Effector memory CD8-positive, alpha-beta T cell (primary cell): ENCODE measurements around the gene TBX15.

Experiments used
- ATAC-seq: fragments of 150-1000 bp; cut with Tn5 transposase; replicated peaks from 2 replicates; pipeline ENCODE4 v1.10.0; 2021; ENCODE audit warnings: mild to moderate bottlenecking, moderate library complexity
- DNase-seq, 3 experiments: peaks; one replicate each; pipeline ENCODE4 v3.0.0; 2021
- H3K27ac Mint-ChIP-seq, 2 donors: one replicate each; pipeline ENCODE4 v1.8.0; 2022; ENCODE audit warnings: mild to moderate bottlenecking in 2 of 2, mixed read lengths in 2 of 2, moderate library complexity in 2 of 2
- H3K27me3 Mint-ChIP-seq, 2 donors: one replicate each; pipeline ENCODE4 v1.8.0; 2022; ENCODE audit warnings: mixed read lengths in 2 of 2
- H3K36me3 Mint-ChIP-seq: one replicate; pipeline ENCODE4 v1.8.0; 2022; ENCODE audit warnings: mild to moderate bottlenecking, moderate library complexity, mixed read lengths; ENCODE audit not compliant: insufficient read depth
- H3K4me1 Mint-ChIP-seq, 2 donors: one replicate each; pipeline ENCODE4 v1.8.0; 2022; ENCODE audit warnings: low read depth in 2 of 2, mixed read lengths in 2 of 2
- H3K4me3 Mint-ChIP-seq, 2 donors: one replicate each; pipeline ENCODE4 v1.8.0; 2022; ENCODE audit warnings: mild to moderate bottlenecking in 2 of 2, mixed read lengths in 2 of 2, moderate library complexity in 2 of 2
- H3K9me3 Mint-ChIP-seq, 2 donors: one replicate each; pipeline ENCODE4 v1.8.0; 2022; ENCODE audit warnings: mixed read lengths in 2 of 2

Gene TBX15

GRCh38 chr1:118881751-118882150 lies 106.4 kb downstream of the TBX15 start:
- DNase-seq (no peak), ATAC-seq (no peak)
- peaks cover 0 to 5% of the 10 kb centered on the region in 2 donors for H3K27me3 Mint-ChIP-seq
- no peaks in the 10 kb centered on the region for H3K36me3 Mint-ChIP-seq
- no peak overlapping the region for H3K27ac Mint-ChIP-seq
- H3K9me3 Mint-ChIP-seq: peaks cover 2 to 20% of the 10 kb centered on the region in 2 donors
- no peaks in the 10 kb centered on the region for H3K4me1 Mint-ChIP-seq
- H3K4me3 Mint-ChIP-seq: no peak overlapping the region

DNA sequence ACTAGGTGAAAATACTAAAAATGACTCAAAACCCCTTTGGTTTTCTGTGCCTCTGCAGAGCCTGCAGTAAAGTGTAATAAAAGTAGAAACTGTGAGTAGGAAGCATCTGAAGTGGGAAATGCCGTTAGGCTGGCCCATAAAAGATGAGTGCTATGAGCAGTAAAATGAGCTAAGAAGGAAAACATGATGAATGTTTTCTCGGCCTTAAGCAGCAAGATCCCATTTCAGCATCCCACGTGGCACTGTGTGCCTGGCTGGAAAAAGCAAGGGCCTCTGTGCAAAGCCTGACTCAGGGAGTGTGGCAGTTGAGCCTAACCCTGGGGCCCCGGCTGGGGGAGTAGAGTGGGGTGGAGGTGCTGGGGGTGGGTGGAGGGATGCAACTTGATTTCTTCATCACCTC lies 109.5 kb downstream of the TBX15 start:
- H3K36me3 Mint-ChIP-seq: no peaks in the 10 kb centered on the region

GRCh38 chr1:118877668-118878396 lies 110.3 kb downstream of the TBX15 start:
- no peaks in the 10 kb centered on the region for H3K27me3 Mint-ChIP-seq
- ATAC-seq (no peak), DNase-seq (no peak)
- no peak overlapping the region for H3K27ac Mint-ChIP-seq
- no peaks in the 10 kb centered on the region for H3K4me1 Mint-ChIP-seq
- no peaks in the 10 kb centered on the region for H3K36me3 Mint-ChIP-seq
- H3K4me3 Mint-ChIP-seq: no peak overlapping the region
- H3K9me3 Mint-ChIP-seq: no peaks in the 10 kb centered on the region

More for the DNA sequence above, 109.5 kb downstream of the TBX15 start:
- ATAC-seq: no peak
- DNase-seq: no peak
- Mint-ChIP-seq H3K9me3 (peaks cover 0 to 3% of the 10 kb centered on the region in 2 donors), H3K27ac (no peak overlapping the region), H3K4me1 (no peaks in the 10 kb centered on the region), H3K4me3 (no peak overlapping the region), H3K27me3 (peaks cover 0 to under 1% of the 10 kb centered on the region in 2 donors)

DNA sequence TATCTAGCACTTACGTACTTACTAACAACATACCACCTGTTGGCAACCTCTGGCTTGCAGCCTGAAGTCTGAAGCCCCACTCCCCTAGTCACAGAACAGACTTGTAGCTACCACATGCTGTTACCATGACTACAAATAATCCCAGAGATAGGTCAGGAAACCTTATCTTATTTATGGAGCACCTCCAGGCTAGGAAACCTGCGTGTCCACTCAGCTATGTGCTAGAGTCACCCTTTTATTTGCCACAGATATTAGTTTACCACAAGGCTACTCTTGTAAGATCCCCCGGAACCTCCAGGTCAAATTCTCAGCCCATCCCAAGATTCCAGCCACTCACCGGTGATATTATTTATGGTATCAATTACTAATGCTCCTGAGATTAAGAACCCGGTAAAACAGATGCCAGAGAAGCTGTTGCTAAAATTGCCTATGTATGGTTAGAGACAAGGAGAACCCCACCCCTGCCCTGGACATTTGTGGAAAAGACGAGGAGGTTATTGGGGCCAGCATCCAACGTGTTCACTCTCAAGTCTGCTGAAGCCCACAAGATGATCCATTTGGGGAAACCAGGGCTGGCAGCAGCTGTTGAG lies 116.5 kb downstream of the TBX15 start:
- ATAC-seq (no peak), DNase-seq (no peak)
- Mint-ChIP-seq H3K4me3 (no peak overlapping the region), H3K27me3 (no peaks in the 10 kb centered on the region), H3K4me1 (no peaks in the 10 kb centered on the region), H3K36me3 (no peaks in the 10 kb centered on the region), H3K27ac (no peak overlapping the region), H3K9me3 (peaks cover 8% of the 10 kb centered on the region in 2 donors)

- no peak overlapping the region for H3K4me3 Mint-ChIP-seq
- H3K27ac Mint-ChIP-seq: no peak overlapping the region
- peaks cover 8% of the 10 kb centered on the region in 2 donors for H3K9me3 Mint-ChIP-seq
- ATAC-seq (no peak), DNase-seq (no peak)
- no peaks in the 10 kb centered on the region for H3K36me3 Mint-ChIP-seq
- H3K4me1 Mint-ChIP-seq: no peaks in the 10 kb centered on the region
- no peaks in the 10 kb centered on the region for H3K27me3 Mint-ChIP-seq
These were observed 119.8 kb downstream of the TBX15 start for GRCh38 chr1:118868387-118868786.

DNA sequence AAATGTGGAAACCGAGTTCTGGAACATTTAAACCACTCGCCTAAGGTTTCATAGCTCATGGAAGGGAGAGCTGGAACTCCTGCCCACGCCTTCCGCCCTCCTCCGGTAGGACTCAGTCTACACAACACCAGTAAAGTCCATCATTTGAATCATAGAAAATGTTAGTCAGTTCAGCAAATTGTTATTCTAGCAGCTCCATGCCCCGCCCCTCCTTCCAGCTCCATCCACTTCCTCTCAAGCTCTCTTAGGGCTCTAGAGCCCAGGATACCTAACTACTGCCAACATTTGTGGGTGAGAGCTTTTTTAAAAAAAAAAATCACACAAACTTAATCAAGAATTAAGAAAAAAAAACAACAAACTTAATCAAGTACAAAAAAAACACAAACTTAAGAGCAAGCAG lies 121.8 kb downstream of the TBX15 start:
- Mint-ChIP-seq H3K36me3 (no peaks in the 10 kb centered on the region), H3K4me3 (no peak overlapping the region), H3K9me3 (peaks cover 8 to 12% of the 10 kb centered on the region in 2 donors), H3K27ac (no peak overlapping the region), H3K4me1 (no peaks in the 10 kb centered on the region), H3K27me3 (no peaks in the 10 kb centered on the region)
- no peak for DNase-seq
- no peak for ATAC-seq

- Mint-ChIP-seq H3K4me3 (no peak overlapping the region), H3K9me3 (peaks cover 0 to 9% of the 10 kb centered on the region in 2 donors), H3K36me3 (no peaks in the 10 kb centered on the region), H3K27ac (no peak overlapping the region), H3K4me1 (no peaks in the 10 kb centered on the region), H3K27me3 (no peaks in the 10 kb centered on the region)
- DNase-seq: no peak
- no peak for ATAC-seq
These were observed 124.5 kb downstream of the TBX15 start for GRCh38 chr1:118863688-118864087.

DNA sequence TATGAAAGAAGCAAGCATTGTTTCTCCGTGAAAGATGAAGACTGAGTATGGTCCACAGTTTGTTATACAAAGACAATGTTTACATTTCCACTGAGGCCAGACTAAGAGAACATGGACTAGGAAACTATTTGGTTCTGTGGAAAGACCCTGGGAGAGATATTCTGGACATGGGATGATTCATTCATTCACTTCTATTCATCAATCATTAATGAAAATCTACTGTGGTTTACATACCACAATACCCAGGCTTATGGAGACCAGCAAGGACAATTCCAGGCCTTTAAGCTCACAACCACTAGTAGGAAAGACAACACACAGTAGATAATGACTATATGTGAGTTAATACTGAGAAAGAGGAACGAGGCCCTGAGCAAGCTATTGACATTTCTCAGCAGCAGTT lies 125.4 kb downstream of the TBX15 start:
- Mint-ChIP-seq H3K9me3 (peaks cover 0 to 6% of the 10 kb centered on the region in 2 donors), H3K4me1 (no peaks in the 10 kb centered on the region), H3K27ac (no peak overlapping the region), H3K27me3 (no peaks in the 10 kb centered on the region), H3K4me3 (no peak overlapping the region), H3K36me3 (no peaks in the 10 kb centered on the region)
- ATAC-seq: no peak
- no peak for DNase-seq

DNA sequence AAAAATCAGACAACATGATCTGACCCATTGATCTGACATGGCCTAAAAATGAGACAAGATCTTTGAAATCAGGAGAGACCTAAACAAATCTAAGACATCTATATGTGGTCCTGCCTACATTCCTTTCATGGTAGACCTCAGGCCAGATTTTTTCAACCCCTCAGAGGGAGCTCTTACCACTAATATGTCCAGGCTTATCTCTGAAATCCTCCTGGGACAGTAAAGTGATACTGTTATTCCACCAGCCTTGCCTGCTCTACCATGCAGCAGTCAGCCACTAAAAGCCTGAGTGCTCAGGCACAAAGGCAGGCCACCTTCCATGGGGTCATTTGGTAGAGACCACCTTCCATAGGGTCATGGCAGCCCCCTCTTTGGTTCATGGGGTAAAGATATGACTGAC lies 126.9 kb downstream of the TBX15 start:
- H3K27ac Mint-ChIP-seq: no peak overlapping the region
- DNase-seq (no peak), ATAC-seq (no peak)
- H3K9me3 Mint-ChIP-seq: peaks cover 0 to 6% of the 10 kb centered on the region in 2 donors
- H3K4me3 Mint-ChIP-seq: no peak overlapping the region
- H3K36me3 Mint-ChIP-seq: no peaks in the 10 kb centered on the region
- no peaks in the 10 kb centered on the region for H3K4me1 Mint-ChIP-seq
- H3K27me3 Mint-ChIP-seq: no peaks in the 10 kb centered on the region

GRCh38 chr1:118859999-118860398 lies 128.1 kb downstream of the TBX15 start:
- Mint-ChIP-seq H3K9me3 (peaks cover 0 to 6% of the 10 kb centered on the region in 2 donors), H3K4me1 (no peaks in the 10 kb centered on the region), H3K4me3 (no peak overlapping the region), H3K36me3 (no peaks in the 10 kb centered on the region), H3K27me3 (no peaks in the 10 kb centered on the region), H3K27ac (no peak overlapping the region)
- DNase-seq (no peak), ATAC-seq (no peak)

DNA sequence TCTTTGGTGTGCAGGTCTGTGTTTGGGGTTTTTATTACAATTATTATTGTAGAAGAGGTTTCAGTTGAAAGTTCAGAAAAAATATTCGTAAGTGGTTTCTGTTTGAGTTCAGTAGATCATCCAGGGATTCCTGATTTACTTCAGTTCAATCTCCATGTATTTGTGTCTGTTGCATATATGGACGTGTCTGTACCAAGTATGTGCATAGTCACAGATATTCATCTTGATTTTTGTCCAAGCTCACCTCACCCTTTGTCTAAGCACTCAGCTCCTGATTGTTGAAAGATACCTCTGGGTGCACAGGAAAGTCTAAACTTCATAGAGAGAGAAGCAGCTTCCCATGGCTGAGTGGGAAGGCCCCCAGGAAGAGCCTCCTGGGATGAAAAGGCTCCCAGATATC lies 141.7 kb downstream of the TBX15 start:
- Mint-ChIP-seq H3K27ac (no peak overlapping the region), H3K4me1 (no peaks in the 10 kb centered on the region), H3K27me3 (no peaks in the 10 kb centered on the region), H3K36me3 (no peaks in the 10 kb centered on the region), H3K9me3 (peaks cover 4 to 6% of the 10 kb centered on the region in 2 donors), H3K4me3 (no peak overlapping the region)
- ATAC-seq (no peak), DNase-seq (no peak)

DNA sequence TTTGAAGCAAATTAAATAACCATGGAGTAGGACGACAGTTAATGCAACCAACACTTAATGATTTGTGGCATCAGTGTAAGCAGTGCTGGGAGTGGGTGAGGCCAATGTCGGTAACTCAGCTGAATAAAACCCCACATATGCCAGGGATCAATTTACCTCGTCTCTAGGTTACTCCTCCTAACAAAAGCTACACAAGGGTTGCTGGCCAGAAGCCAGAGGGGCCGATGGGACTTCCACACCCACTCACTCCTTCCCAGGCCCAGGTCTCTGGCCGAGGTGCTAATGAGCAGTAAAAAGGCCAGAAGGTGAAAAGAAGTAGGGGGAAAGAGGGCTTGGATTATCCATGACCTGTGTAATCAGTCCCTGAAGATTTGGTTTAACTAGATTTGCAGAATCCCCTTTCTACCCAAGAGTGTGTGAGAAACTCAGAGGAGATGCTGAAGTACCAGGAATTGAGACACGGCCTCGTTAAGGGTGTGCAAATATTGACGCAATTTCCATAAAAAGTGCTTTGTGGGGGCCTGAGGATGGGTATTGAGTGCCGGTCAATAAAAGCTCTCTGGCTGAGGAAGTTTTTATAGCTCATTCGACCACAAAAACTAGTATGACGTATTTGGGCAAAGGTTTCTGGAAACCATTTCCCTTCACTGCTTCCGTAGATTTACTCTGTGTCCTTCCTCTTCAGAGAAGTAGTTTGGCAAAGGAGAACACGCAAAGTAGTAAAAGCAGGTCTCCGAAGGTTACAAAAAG lies 145.5 kb downstream of the TBX15 start:
- H3K4me3 Mint-ChIP-seq: no peak overlapping the region
- H3K36me3 Mint-ChIP-seq: no peaks in the 10 kb centered on the region
- no peaks in the 10 kb centered on the region for H3K27me3 Mint-ChIP-seq
- ATAC-seq (no peak), DNase-seq (no peak)
- H3K27ac Mint-ChIP-seq: no peak overlapping the region
- H3K4me1 Mint-ChIP-seq: no peaks in the 10 kb centered on the region
- peaks cover 0 to 9% of the 10 kb centered on the region in 2 donors for H3K9me3 Mint-ChIP-seq

DNA sequence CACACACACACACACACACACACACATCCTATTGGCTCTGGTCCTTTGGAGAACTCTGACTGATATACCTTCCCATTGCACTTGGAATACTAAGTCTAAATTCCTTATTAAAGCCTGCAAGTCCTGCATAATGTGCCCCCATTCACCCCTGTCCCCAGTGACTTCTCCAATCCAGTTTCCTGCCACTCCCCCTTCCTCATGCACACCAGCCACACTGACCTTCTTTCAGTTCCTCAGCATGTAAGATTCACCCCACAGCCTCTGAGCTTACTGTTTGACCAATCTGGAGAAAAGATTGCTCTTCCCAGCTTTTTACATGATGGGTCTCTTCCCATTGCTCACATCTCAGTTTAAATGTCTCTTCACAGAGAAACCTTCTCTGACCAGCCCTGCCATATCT lies 146.6 kb downstream of the TBX15 start:
- Mint-ChIP-seq H3K4me3 (no peak overlapping the region), H3K4me1 (no peaks in the 10 kb centered on the region), H3K27ac (no peak overlapping the region), H3K9me3 (peaks cover 0 to 9% of the 10 kb centered on the region in 2 donors), H3K27me3 (no peaks in the 10 kb centered on the region), H3K36me3 (no peaks in the 10 kb centered on the region)
- ATAC-seq: no peak
- DNase-seq: no peak
